UCSD-AML1 (cell line): ENCODE measurements around the gene MOBP.
A peak's percentile ranks its signal among the peaks of the same experiment; 100 is the strongest.
"Not testable (repeated sequence)": the region's sequence is repeated elsewhere in the genome, so short reads cannot be mapped to it uniquely, and the experiment has no call there.

Source experiments
- DNase-seq: peaks from one replicate; lab custom pipeline; 2025; ENCODE audit not compliant: unreplicated experiment; lab: John Stamatoyannopoulos, UW

MOBP gene, protein sequence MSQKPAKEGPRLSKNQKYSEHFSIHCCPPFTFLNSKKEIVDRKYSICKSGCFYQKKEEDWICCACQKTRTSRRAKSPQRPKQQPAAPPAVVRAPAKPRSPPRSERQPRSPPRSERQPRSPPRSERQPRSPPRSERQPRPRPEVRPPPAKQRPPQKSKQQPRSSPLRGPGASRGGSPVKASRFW

DNA sequence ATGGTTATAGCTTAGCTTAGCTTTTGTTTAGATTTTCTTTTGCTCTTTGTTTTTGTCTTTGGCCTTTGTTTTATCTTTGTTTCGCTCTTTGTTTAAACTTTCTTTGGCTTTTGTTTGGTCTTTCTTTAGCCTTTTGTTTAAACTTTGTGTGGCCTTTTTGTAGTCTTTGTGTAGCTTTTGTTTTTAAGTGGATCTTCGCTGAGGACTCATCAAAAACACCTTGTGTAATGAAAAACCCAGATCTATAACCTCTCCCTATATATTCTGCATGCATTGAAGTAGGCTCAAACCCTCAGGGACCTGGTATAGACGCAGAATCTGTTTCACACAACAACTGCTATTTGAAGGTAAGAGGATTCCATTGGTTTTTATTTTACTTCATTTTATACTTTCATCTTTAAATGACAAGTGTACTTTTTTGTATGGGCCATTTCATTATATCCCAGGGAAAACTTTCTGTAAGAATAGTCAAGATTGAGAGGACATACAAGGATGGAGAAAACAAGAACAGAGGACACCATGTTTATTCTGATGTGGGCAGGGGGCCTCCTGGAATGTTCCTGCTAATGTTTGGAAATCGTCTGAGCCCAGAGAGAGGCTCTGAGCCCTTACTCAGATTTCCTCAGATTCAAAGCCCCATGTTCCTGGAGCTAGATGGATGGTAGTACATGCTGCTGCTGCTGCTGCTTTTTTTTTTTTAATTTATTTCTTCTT lies at the start of gene MOBP:
Gene MOBP (plus strand): TSS at position 287 of the 714 bp plus-strand sequence. CDS start 34,390 bp downstream, outside the sequence.
- DNase-seq = no peak

DNA sequence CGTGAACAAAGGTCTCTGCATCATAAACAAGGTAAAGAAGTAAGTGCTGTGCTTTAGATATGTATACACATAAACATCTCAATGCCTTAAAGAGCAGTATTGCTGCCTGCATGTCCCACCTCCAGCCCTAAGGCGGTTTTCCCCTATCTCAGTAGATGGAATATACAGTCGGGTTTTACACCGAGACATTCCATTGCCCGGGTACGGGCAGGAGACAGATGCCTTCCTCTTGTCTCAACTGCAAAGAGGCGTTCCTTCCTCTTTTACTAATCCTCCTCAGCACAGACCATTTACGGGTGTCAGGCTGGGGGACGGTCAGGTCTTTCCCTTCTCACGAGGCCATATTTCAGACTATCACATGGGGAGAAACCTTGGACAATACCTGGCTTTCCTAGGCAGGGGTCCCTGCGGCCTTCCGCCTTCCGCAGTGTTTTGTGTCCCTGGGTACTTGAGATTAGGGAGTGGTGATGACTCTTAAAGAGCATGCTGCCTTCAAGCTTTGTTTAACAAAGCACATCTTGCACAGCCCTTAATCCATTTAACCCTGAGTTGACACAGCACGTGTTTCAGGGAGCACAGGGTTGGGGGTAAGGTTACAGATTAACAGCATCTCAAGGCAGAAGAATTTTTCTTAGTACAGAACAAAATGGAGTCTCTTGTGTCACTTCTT lies 48.8 kb upstream of the MOBP start:
- not testable (repeated sequence) for DNase-seq

DNA sequence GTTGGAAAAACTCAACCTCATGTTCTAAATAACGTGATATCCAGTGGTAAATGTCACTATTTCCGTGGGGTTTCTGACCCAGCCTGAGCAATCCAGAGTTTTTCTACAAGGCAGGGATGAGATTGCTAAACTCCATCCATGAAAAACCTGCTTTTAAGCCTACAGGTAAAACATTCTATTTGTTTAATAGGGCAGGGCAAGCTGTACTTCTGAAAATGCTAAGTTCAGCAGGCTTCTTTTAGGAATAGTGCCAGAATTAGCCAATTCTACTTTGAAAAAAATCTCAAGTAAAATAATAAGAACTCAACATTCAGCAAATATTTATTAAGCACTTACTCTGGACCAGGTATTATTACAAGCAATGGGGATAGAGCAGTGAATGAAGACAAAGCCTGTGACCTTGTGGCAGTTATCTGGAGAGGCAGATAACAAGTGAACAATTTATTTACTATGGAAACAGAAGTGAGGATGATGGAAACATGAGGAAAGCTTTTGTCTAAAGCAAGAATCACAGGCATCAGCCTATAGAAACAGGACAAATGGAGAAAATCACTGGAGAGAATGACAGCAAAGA lies 47.7 kb upstream of the MOBP start:
- DNase-seq = no peak

DNA sequence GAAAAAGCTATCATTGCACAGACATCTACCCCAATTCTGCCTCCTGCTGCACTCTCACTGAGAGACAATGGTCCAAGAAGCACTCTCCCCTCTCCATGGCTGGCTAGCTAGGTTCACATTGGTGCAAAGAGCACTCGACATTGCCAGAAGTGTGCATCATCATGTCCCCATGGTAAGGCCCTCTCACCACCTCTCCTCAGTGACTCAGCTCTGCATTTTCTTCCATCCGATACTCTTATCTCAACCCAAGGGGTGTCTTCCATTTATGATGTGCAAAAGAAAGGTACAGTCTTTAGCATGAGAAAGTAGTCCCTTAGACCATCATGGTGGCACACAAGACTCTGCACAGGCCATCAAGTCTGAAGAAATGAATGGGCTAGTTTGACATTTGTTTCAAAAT lies 46.9 kb upstream of the MOBP start:
- no peak for DNase-seq

DNA sequence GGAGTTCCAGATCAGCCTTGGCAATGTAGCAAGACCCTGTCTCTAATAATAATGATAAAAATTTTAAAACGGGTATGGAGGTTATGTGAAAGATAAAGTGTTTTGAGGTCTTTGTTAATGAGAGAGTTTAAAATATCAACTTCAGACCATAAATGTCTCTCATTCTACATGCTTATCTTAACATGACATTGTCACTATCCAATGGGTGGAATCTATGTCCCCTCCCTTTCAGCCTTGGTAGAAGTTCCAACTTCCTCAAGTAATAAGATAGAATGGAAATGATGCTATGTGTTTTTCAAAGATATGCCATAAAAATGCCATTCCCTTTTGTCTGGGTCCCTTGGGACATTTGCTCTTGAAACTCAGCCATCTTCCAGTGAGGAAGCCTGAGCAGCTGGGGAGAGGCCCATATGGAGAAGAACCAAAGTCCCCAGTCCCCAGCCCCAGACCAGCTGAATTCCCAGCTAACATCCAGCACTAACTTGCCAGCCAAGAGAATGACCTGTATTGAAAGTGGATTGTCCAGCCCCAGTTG lies 44.0 kb upstream of the MOBP start:
- DNase-seq = no peak

- DNase-seq = no peak
Measured at GRCh38 chr3:39426312-39426711, 41.2 kb upstream of the MOBP start.

- no peak for DNase-seq
Measured at GRCh38 chr3:39427506-39427905, 40.0 kb upstream of the MOBP start.

DNA sequence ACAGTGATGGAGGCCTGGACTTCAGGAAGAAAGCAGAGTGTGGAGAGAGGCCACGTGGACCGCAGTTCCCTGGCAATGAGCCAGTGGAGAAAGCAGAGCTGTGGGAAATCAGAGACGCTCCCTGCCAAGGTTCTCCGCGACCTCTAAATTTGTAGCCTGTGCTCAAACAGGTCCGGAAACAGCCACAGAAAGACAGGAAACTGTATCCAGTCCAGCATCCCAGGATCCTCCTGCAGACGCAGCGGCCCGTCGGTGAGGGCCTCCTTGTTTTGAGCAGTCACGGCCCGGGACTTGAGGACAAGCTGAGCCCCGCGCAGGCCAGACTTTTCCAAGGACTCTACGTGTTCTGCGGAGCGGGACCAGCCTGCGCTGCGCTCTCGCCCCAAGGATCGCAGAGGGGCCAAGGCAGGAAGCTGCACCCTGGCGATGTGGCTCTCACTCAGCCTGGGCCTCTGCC lies 38.7 kb upstream of the MOBP start:
- DNase-seq = no peak

DNA sequence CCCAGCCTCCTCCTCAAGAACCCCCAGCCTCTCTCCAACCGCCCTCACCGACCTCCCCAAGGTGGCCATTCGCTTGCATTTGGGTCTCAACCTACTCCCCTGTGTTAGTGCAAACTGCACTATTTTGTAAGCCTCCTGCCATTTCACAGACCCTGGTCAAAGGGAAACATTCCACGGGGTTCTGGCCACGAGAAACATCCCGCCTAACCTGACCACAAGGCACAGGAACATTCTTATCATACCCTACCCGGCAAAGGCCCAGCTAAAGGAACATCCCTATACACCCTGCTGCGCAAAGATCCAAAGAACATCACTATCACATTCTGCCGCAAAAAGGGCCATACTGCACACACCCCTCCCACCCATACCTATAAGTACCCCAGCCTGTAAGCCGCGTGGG lies 38.0 kb upstream of the MOBP start:
- DNase-seq = no peak

GRCh38 chr3:39432342-39432741 lies 35.1 kb upstream of the MOBP start:
- DNase-seq = no peak

- no peak for DNase-seq
Measured at GRCh38 chr3:39433642-39434041, 33.8 kb upstream of the MOBP start.

DNA sequence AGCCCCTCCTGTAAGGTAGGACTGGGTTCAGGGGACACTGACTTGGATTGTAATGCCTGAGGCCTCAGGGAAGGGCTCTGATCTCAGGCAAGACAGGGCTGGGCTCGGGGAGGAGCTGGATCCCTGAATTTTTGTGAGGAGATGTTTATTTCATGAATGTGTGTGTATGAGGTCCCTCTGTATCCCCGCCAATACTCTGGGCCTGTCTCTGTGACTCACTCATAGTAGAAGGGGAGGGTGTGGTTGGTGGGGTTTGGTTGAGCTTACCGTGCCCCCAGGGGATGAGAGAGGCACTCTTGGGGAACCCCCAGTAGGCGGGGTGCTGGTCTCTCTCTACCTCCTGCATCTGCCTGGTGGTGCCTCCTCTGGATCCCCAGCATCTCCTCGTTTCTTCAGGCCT lies 32.9 kb upstream of the MOBP start:
- no peak for DNase-seq

DNA sequence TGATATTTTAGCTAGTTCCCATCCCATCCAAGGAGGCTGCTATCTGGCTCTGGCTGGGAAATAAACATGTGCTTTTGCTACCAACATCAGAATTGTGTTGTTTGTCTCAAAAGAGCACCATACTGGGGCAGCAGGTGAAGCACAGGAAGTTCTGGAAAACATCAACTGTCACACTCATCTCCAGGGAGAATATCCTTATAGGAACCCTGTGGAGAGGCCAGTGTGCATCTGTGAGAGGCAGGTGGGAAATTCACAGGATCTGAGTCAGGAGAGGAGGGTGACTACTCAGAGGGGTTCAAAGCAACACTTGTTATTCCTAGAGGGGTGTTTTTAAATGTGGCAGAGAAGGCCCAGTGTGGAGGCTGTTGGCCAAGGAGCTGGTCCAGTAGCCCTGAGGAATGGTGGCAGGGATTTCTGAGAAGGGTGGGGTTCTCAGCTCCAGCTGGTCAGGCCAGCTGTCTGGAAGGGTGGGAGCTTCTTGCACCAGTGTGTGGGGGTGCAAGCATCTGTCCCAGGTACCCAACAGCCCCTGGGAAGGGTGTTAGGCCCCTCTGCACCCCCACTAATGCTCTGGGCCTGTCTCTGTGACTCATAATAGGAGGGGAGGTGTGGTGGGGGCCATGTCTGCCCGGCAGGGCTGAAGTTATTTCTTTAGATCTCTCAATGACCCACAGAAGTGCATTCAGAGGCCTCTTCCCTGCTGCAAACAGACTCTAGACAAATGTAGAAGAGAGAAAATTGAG lies 32.3 kb upstream of the MOBP start:
- DNase-seq = no peak

GRCh38 chr3:39438880-39439279 lies 28.6 kb upstream of the MOBP start:
- no peak for DNase-seq

DNA sequence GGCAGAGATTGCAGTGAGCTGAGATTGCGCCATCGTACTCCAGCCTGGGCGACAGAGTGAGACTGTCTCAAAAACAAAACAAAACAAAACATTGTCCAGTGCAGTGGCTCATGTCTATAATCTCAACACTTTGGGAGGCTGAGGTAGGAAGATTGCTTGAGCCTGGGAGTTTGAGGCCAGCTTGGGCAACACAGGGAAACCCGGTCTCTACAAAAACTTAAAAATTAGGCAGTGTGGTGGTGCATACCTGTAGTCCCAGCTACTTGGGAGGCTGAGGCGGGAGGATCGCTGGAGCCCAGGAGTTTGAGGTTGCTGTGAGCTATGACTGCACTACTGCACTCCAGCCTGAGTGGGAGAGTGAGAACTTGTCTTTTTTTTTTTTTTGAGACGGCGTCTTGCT lies 27.2 kb upstream of the MOBP start:
- DNase-seq = no peak

- no peak for DNase-seq
Measured at GRCh38 chr3:39443530-39443929, 23.9 kb upstream of the MOBP start.

GRCh38 chr3:39445927-39446326 lies 21.6 kb upstream of the MOBP start:
- no peak for DNase-seq

GRCh38 chr3:39446444-39446843 lies 21.0 kb upstream of the MOBP start:
- no peak for DNase-seq

- peak; percentile 17 for DNase-seq
Measured at GRCh38 chr3:39447637-39448483, 19.6 kb upstream of the MOBP start.
